HepG2 (cell line): ENCODE results near the gene CA11. TPM values are rescaled to one million over a fixed set of nuclear protein-coding genes. Genes with fewer than 3 reads are reported as not detected.

ENCODE experiments used
- CREM ChIP-seq, 2 experiments: sonication (generic) in 1 of 2; formaldehyde crosslinking in 1 of 2; IDR thresholded peaks; 2 replicates each; pipeline versions ENCODE4 v1.4.0 to v1.6.1; 2016 to 2020; ENCODE audit warnings: antibody characterized with exemption in 1 of 2, mild to moderate bottlenecking in 1 of 2, missing genetic modification reagents in 1 of 2
- FOSL1 ChIP-seq: sonication (generic); formaldehyde crosslinking; IDR thresholded peaks from 2 replicates; pipeline ENCODE4 v1.9.0; 2021; ENCODE audit warnings: missing genetic modification reagents, borderline replicate concordance
- FOXJ3 ChIP-seq: sonication (generic); formaldehyde crosslinking; IDR thresholded peaks from 2 replicates; pipeline ENCODE4 v1.4.0; 2020; ENCODE audit warnings: missing genetic modification reagents, mild to moderate bottlenecking, borderline replicate concordance
- GPN1 ChIP-seq: sonication (generic); formaldehyde crosslinking; IDR thresholded peaks from 2 replicates; pipeline ENCODE4 v1.5.1; 2020; ENCODE audit warnings: missing genetic modification reagents, borderline replicate concordance
- IRF2 ChIP-seq: IDR thresholded peaks from 2 replicates; pipeline ENCODE4 v1.6.1; 2018; ENCODE audit warnings: missing genetic modification reagents, missing compliant biosample characterization
- NONO ChIP-seq, 2 experiments: fragments of 450-650 bp in 1 of 2; sonication (generic) in 1 of 2; formaldehyde crosslinking in 1 of 2; IDR thresholded peaks in 1 of 2; conservative IDR thresholded peaks in 1 of 2; 2 replicates each; pipeline versions ENCODE4 v1.6.1 to v1.8.0; 2017 to 2022; ENCODE audit warnings: mild to moderate bottlenecking in 1 of 2, missing genetic modification reagents in 1 of 2, moderate library complexity in 1 of 2
- SMC3 ChIP-seq: IDR thresholded peaks from 2 replicates; pipeline ENCODE4 v1.6.1; 2011; ENCODE audit warnings: low read length, improper control_type of control experiment
- ZEB1 ChIP-seq: IDR thresholded peaks from 2 replicates; pipeline ENCODE4 v1.6.1; 2012; ENCODE audit warnings: mild to moderate bottlenecking, low read depth, inconsistent platforms; ENCODE audit not compliant: insufficient replicate concordance
- ZMYM3 ChIP-seq: sonication (generic); formaldehyde crosslinking; IDR thresholded peaks from 2 replicates; pipeline ENCODE4 v1.5.1; 2020; ENCODE audit warnings: mild to moderate bottlenecking, missing genetic modification reagents
- ZNF121 ChIP-seq: sonication (generic); formaldehyde crosslinking; IDR thresholded peaks from 2 replicates; pipeline ENCODE4 v1.5.0; 2020; ENCODE audit warnings: mild to moderate bottlenecking, missing genetic modification reagents
- ZNF674 ChIP-seq: sonication (generic); formaldehyde crosslinking; IDR thresholded peaks from 2 replicates; pipeline ENCODE4 v1.5.0; 2020; ENCODE audit warnings: low read depth, mild to moderate bottlenecking, missing genetic modification reagents
- ZNF747 ChIP-seq: sonication (generic); formaldehyde crosslinking; IDR thresholded peaks from 2 replicates; pipeline ENCODE4 v1.8.1; 2023; ENCODE audit warnings: missing genetic modification reagents, mild to moderate bottlenecking, borderline replicate concordance
- polyA plus RNA-seq, 8 experiments: library from polyadenylated mRNA; depleted of rRNA in 3 of 8; stranded (reverse) in 7 of 8; unstranded in 1 of 8; fragments of >200 nt; fragmentation: Illumina TruSeq in 4 of 8; extraction: Trizol in 4 of 8; gene quantifications; 2 replicates each; pipeline versions ENCODE4 v1.2.1 to v1.2.3, GENCODE V29; 2011 to 2016; ENCODE audit warnings: low read depth in 4 of 8, missing spikeins in 1 of 8, mixed read lengths in 1 of 8; ENCODE audit not compliant: insufficient read depth in 1 of 8
- total RNA-seq, 5 experiments: library from RNA; depleted of rRNA; stranded (reverse); fragments of >200 nt; fragmentation: Illumina TruSeq; extraction: Trizol; gene quantifications; 2 replicates each; pipeline ENCODE4 v1.2.3, GENCODE V29; 2016; ENCODE audit warnings: low read depth in 1 of 5
- TF ChIP-seq, protein P1 (sequence below): sonication (generic); formaldehyde crosslinking; IDR thresholded peaks from 2 replicates; pipeline ENCODE4 v1.4.0; 2020; ENCODE audit warnings: missing genetic modification reagents
- TF ChIP-seq, protein P2 (sequence below): IDR thresholded peaks from 2 replicates; pipeline ENCODE4 v1.6.1; 2016; ENCODE audit warnings: control low read depth
- TF ChIP-seq, protein P3 (sequence below): sonication (generic); formaldehyde crosslinking; IDR thresholded peaks from 2 replicates; pipeline ENCODE4 v1.4.0; 2020; ENCODE audit warnings: missing genetic modification reagents
- TF ChIP-seq, protein P4 (sequence below): sonication (generic); formaldehyde crosslinking; IDR thresholded peaks from 2 replicates; pipeline ENCODE4 v1.8.1; 2023; ENCODE audit warnings: mild to moderate bottlenecking, missing genetic modification reagents, borderline replicate concordance
- TF ChIP-seq, protein P5 (sequence below): sonication (generic); formaldehyde crosslinking; IDR thresholded peaks from 2 replicates; pipeline ENCODE4 v1.5.0; 2020; ENCODE audit warnings: missing genetic modification reagents
- TF ChIP-seq, protein P6 (sequence below): sonication (generic); formaldehyde crosslinking; IDR thresholded peaks from 2 replicates; pipeline ENCODE4 v1.4.0; 2020; ENCODE audit warnings: missing genetic modification reagents, borderline replicate concordance

Gene CA11
- total and polyA plus RNA-seq, 2 of the 13 experiments (the other 11 are each of a cell fraction or from before 2014, with no cell fraction given) = 0.41 to 0.58 TPM

DNA sequence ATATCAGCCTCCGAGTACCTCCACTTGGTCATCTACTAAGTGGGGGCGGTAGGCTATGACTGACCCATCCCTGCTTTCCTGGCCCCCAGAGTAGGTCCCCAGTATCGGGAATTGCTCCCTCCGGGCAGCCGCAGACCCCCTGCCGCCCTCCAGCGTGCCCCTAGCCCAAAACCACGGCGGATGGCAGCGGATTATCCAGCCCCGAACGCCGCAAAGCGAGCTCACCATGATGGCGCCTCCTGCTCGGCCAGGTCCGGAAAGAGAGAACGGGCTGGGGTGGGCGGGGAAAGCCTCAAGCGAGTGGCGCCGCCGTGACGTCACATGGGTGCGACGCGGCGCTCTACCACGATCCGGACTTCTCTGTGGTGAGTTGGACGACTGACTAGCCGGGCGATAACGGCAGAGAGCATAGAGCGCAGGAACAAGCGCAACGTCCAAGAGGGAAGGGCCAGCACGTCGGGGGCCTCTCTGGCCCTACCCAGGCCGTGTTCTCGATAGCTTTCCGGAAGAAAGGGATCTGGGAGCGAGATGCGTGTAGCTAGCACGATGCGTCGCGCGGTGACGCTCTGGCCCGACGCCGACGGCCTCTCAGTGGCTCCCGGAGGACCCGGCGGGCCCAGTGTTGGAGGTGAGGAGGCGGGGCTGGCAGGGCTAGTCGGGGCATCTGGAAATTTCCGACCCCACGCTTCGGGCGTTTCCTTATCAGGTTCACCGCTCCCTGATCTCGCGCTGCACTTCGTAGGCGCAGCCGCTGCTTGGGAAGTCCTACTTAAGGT is 26.9 kb downstream of the CA11 start, which contains the start of the genes RPL18 and SPHK2 (continued):
- TF ChIP-seq, protein P1, sequence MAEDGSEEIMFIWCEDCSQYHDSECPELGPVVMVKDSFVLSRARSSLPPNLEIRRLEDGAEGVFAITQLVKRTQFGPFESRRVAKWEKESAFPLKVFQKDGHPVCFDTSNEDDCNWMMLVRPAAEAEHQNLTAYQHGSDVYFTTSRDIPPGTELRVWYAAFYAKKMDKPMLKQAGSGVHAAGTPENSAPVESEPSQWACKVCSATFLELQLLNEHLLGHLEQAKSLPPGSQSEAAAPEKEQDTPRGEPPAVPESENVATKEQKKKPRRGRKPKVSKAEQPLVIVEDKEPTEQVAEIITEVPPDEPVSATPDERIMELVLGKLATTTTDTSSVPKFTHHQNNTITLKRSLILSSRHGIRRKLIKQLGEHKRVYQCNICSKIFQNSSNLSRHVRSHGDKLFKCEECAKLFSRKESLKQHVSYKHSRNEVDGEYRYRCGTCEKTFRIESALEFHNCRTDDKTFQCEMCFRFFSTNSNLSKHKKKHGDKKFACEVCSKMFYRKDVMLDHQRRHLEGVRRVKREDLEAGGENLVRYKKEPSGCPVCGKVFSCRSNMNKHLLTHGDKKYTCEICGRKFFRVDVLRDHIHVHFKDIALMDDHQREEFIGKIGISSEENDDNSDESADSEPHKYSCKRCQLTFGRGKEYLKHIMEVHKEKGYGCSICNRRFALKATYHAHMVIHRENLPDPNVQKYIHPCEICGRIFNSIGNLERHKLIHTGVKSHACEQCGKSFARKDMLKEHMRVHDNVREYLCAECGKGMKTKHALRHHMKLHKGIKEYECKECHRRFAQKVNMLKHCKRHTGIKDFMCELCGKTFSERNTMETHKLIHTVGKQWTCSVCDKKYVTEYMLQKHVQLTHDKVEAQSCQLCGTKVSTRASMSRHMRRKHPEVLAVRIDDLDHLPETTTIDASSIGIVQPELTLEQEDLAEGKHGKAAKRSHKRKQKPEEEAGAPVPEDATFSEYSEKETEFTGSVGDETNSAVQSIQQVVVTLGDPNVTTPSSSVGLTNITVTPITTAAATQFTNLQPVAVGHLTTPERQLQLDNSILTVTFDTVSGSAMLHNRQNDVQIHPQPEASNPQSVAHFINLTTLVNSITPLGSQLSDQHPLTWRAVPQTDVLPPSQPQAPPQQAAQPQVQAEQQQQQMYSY (CRISPR knock-in tag) = no peak
- TF ChIP-seq ZMYM3 = no peak
- no peak for TF ChIP-seq ZNF674 (CRISPR knock-in tag)
- TF ChIP-seq, protein P2, sequence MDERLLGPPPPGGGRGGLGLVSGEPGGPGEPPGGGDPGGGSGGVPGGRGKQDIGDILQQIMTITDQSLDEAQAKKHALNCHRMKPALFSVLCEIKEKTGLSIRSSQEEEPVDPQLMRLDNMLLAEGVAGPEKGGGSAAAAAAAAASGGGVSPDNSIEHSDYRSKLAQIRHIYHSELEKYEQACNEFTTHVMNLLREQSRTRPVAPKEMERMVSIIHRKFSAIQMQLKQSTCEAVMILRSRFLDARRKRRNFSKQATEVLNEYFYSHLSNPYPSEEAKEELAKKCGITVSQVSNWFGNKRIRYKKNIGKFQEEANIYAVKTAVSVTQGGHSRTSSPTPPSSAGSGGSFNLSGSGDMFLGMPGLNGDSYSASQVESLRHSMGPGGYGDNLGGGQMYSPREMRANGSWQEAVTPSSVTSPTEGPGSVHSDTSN (CRISPR knock-in tag) = no peak
- TF ChIP-seq, protein P3, sequence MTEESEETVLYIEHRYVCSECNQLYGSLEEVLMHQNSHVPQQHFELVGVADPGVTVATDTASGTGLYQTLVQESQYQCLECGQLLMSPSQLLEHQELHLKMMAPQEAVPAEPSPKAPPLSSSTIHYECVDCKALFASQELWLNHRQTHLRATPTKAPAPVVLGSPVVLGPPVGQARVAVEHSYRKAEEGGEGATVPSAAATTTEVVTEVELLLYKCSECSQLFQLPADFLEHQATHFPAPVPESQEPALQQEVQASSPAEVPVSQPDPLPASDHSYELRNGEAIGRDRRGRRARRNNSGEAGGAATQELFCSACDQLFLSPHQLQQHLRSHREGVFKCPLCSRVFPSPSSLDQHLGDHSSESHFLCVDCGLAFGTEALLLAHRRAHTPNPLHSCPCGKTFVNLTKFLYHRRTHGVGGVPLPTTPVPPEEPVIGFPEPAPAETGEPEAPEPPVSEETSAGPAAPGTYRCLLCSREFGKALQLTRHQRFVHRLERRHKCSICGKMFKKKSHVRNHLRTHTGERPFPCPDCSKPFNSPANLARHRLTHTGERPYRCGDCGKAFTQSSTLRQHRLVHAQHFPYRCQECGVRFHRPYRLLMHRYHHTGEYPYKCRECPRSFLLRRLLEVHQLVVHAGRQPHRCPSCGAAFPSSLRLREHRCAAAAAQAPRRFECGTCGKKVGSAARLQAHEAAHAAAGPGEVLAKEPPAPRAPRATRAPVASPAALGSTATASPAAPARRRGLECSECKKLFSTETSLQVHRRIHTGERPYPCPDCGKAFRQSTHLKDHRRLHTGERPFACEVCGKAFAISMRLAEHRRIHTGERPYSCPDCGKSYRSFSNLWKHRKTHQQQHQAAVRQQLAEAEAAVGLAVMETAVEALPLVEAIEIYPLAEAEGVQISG (CRISPR knock-in tag) = peak; percentile 100
- peak; percentile 56; the same call in 1 of the 2 replicates for TF ChIP-seq FOXJ3 (CRISPR knock-in tag)
- no peak for TF ChIP-seq NONO (IDR thresholded peaks at IDR 0.05)
- TF ChIP-seq NONO (CRISPR knock-in tag; conservative IDR thresholded peaks at IDR 0.05) = peak; percentile 99
- TF ChIP-seq ZEB1 = no peak
- TF ChIP-seq ZNF121 (CRISPR knock-in tag) = 0 out of 2 replicates have a peak, but pooled peaks have one; percentile 21
- no peak for TF ChIP-seq FOSL1 (CRISPR knock-in tag)
- peak; percentile 99 for TF ChIP-seq IRF2 (CRISPR knock-in tag)
- TF ChIP-seq, protein P4, sequence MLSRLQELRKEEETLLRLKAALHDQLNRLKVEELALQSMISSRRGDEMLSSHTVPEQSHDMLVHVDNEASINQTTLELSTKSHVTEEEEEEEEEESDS (CRISPR knock-in tag) = no peak
- TF ChIP-seq, protein P5, sequence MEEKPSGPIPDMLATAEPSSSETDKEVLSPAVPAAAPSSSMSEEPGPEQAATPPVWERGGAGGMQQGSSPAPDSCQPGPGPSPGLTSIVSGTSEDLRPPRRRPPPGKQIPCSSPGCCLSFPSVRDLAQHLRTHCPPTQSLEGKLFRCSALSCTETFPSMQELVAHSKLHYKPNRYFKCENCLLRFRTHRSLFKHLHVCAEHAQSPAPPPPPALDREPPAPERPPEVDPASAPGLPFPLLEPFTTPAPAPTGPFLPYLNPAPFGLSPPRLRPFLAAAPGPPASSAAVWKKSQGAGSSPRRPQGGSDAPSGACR = peak; percentile 95
- peak; percentile 100 for TF ChIP-seq CREM (IDR thresholded peaks at IDR 0.05)
- peak; percentile 92 for TF ChIP-seq CREM (CRISPR knock-in tag; IDR thresholded peaks at IDR 0.05)
- peak; percentile 98 for TF ChIP-seq ZNF747 (CRISPR knock-in tag)
- no peak for TF ChIP-seq GPN1
- TF ChIP-seq, protein P6, sequence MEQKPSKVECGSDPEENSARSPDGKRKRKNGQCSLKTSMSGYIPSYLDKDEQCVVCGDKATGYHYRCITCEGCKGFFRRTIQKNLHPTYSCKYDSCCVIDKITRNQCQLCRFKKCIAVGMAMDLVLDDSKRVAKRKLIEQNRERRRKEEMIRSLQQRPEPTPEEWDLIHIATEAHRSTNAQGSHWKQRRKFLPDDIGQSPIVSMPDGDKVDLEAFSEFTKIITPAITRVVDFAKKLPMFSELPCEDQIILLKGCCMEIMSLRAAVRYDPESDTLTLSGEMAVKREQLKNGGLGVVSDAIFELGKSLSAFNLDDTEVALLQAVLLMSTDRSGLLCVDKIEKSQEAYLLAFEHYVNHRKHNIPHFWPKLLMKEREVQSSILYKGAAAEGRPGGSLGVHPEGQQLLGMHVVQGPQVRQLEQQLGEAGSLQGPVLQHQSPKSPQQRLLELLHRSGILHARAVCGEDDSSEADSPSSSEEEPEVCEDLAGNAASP = peak; percentile 86
- no peak for TF ChIP-seq SMC3
